GM21529 (cell line): ENCODE data around the gene MTMR4.
"Not testable (repeated sequence)": the region's sequence is repeated elsewhere in the genome, so short reads cannot be mapped to it uniquely, and the experiment has no call there.

ENCODE experiments used
- ATAC-seq: cut with Tn5 transposase; IDR thresholded peaks from one replicate; pipeline ENCODE4 v1.9.1; 2021; ENCODE audit not compliant: unreplicated experiment

The MTMR4 gene

GRCh38 chr17:58493506-58493905 is 20.9 kb downstream of the MTMR4 start:
- ATAC-seq = no peak

- no peak for ATAC-seq
These were observed 22.0 kb downstream of the MTMR4 start for GRCh38 chr17:58492238-58493121.

GRCh38 chr17:58491510-58492045 is 22.9 kb downstream of the MTMR4 start:
- ATAC-seq = no peak

GRCh38 chr17:58488428-58488890 is 26.0 kb downstream of the MTMR4 start:
- ATAC-seq = no peak

GRCh38 chr17:58487589-58488427 is 26.6 kb downstream of the MTMR4 start, which contains the start of gene HSF5:
TSS of gene HSF5 (minus strand) at chr17:58488408. CDS start at chr17:58488274, 134 bp downstream.
- no peak for ATAC-seq

- no peak for ATAC-seq
These were observed 29.8 kb downstream of the MTMR4 start for GRCh38 chr17:58484600-58484999.

- not testable (repeated sequence) for ATAC-seq
These were observed 32.6 kb downstream of the MTMR4 start for GRCh38 chr17:58481798-58482197.

GRCh38 chr17:58480090-58480489 is 34.3 kb downstream of the MTMR4 start:
- ATAC-seq = no peak

GRCh38 chr17:58476812-58477211 is 37.6 kb downstream of the MTMR4 start:
- ATAC-seq = no peak

- no peak for ATAC-seq
These were observed 38.5 kb downstream of the MTMR4 start for GRCh38 chr17:58475985-58476384.

GRCh38 chr17:58470356-58470755 is 44.1 kb downstream of the MTMR4 start:
- no peak for ATAC-seq

- ATAC-seq = no peak
These were observed 45.5 kb downstream of the MTMR4 start for GRCh38 chr17:58468944-58469343.

- ATAC-seq = no peak
These were observed 58.9 kb downstream of the MTMR4 start for GRCh38 chr17:58455491-58455890.

- no peak for ATAC-seq
These were observed 61.7 kb downstream of the MTMR4 start for GRCh38 chr17:58452738-58453137.

GRCh38 chr17:58447039-58447975 is 67.1 kb downstream of the MTMR4 start:
- ATAC-seq = peak; percentile 62

GRCh38 chr17:58446086-58446485 is 68.4 kb downstream of the MTMR4 start:
- no peak for ATAC-seq
